ENCODE results near the gene EEIG1.

GRCh38 chr9:127979015-127979332 lies 1.8 kb downstream of the EEIG1 start:
- TF ChIP-seq FOXA1 (IDR thresholded peaks at IDR 0.05), result no peak
- no peak for TF ChIP-seq L3MBTL2 (conservative IDR thresholded peaks at IDR 0.05)
